ENCODE measurements around the gene CASP12.
"Not testable (repeated sequence)": the region's sequence is repeated elsewhere in the genome, so short reads cannot be mapped to it uniquely, and the experiment has no call there.

The CASP12 gene

DNA sequence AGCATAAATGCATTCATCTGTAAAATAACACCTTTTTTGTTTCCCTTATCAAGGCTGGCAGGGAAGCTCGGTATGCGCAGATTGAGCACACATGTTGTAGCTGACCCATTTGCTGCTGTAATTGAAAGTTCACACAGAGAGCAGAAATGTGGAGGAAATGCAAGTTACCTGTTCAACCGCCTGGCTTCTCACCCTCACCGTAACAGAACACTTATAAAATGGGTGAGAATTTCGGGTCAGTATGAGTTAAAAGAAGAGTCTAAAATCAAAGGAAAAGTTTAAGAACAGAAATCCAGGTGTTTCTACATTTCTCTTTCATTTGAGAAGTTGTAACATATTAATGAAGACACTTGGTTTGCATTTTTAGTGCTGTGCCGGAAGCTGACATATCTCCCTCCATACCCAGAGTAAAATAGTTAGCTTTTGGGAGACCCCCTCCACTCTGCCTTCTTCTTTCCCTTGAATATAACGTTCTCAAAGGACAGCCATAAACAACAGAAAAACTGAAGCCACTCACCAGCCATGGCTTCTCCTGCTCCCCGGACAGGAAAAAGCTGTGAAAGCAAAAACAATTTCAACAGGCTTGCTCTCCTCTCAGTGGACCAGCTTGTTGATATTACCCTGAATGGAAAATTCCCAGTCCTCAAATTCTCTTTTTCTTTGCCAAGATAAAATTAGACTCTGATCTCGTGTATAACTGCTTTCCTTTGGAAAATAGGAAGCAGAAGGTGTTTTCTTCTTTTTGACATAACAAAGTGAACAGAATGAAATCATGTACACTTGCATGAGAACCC, at the start of gene CASP12:
CASP12 (minus strand) TSS at position 570 of the 794 bp plus-strand sequence.
- in situ Hi-C loops (cut with HindIII; ENCODE audit: low sequenced_read_pairs) = no loop called here

DNA sequence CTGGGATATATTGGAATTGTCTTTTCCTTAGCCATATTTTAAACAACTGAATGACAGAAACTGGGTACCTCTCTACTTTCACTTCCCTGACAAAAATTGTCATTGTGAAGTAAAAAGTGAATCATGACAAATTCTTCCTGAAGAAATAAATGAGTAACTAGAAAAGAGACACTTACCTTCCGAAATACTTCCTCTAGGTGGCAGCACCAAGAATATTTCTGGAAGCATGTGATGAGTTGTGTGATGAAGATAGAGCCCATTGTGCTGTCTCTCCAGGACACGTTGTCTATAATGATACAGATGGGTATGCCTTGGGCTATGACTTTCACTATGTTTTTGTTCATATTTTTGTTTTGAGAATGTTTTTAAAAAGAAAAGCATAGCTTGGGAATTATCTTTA, 48.6 kb upstream of the CASP12 start:
- in situ Hi-C loops (cut with HindIII; ENCODE audit: low sequenced_read_pairs) = no loop called here

DNA sequence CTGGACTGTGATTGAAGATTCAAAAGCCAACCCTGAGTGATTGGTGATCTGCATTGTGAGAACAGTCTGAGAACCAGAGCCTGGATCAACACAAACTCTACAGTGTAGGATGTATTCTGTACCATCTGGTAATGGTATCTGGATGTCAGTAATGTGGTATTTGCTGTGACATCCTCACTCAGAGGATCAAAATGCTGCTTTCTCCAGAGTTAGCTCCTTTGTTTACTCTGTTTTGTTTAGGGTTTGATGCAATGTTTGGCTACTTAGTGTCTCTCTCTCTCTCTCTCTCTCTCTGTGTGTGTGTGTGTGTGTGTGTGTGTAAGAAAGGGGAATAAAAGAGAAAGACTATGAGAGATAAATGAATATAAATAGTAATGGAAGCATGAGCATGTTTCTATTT, 45.8 kb upstream of the CASP12 start:
- in situ Hi-C loops (cut with HindIII; ENCODE audit: low sequenced_read_pairs) = no loop called here

DNA sequence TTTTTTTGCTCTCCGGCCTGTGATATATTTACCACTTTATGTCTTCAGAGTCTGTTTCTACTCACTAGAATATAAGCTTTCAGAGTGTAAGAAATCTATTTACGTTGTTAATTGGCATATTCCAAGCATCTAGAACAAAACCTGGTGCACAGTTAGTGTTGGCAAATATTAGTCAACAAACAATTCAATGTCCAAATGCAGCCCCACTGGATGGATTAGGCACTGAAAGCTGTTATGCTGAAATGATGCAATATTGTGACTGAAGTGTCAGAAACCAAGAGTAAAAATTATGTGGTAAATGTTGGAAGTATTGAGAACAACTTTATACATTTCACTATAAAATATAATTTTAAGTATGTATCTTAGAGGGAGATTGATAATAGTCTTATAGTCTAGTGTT, 45.3 kb upstream of the CASP12 start:
- in situ Hi-C loops (cut with HindIII; ENCODE audit: low sequenced_read_pairs) = no loop called here

DNA sequence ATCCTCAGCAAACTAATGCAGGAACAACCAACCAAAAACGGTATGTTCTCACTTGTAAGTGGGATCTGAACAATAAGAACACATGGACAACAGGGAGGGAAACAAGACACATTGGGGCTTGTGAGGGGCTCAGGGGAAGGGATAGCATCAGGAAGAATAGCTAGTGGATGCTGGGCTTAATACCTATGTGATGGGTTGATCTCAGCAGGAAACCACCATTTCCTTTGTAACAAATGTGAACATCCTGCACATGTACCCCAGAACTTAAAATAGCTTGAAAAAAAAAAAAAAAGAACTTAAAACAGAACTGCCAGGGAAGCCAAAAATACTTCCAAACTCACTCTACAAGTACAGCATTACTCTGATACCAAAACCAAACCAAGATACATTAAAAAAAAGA, 36.3 kb upstream of the CASP12 start:
- in situ Hi-C loops (cut with HindIII; ENCODE audit: low sequenced_read_pairs) = no loop called here

DNA sequence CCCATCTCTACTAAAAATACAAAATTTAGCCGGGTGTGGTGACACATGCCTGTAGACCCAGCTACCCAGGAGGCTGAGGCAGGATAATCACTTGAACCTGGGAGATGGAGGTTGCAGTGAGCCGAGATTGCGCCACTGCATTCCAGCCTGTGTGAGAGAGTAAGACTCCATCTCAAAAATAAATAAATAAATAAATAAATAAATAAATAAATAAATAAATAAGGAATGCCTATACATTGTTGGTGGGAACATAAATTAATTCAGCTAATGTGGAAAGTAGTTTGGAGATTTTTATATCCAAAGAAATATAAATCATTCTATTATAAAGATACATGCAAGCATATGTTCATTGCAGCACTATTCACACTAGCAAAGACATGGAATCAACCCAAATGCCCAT, 35.8 kb upstream of the CASP12 start:
- in situ Hi-C loops (cut with HindIII; ENCODE audit: low sequenced_read_pairs) = not testable (repeated sequence)

DNA sequence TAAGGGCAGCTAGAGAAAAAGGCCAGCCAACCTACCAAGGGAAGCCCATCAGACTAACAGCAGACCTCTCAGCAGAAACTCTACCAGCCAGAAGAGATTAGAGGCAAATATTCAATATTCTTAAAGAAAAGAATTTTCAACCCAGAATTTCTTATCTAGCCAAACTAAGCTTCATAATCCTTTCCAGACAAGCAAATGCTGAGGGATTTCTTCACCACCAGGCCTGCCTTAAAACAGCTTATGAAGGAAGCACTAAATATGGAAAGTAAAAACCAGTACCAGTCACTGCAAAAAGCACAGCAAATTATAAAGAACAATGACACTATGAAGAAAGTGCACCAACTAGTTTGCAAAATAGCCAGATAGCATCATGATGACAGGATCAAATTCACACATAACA, 30.6 kb upstream of the CASP12 start:
- in situ Hi-C loops (cut with HindIII; ENCODE audit: low sequenced_read_pairs) = no loop called here

DNA sequence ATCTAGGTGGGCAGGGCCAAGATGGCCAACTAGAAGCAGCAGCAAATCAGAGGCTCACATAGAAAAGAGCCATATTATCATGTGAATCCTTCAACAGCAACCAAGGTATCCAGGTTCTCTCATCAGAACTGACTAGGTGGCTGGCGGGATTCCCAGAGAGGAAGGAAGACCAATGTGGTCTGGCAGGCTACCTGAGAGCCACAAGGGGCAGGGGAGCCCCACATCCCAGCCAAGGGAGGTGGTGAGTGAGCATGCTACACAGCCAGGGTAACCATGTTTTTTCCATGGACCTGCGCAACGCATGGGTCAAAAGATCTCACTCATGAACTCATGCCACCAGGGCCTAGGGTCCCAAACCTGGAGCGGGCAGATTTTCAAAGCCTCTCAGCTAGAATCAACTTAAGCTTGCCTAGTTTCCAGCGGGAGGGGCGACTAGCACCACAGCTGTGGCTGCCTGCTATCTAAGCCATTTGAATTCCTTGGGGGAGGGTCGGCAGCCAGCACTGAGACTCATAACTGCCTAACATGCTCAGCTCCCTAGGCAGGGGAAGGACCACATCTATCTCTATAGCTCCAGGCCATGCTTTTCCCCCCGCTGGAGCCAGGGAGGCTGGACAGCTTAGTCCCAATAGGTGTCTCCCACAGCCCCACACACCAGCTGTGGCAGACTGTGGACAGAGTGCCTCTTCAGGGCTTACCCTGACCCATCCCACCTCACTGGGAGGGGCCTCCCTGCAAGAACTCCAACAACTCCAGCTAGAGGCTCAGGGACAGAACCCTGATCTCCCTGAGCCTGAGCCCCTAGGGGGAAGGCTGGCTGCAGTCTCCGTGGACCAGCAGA, 28.7 kb upstream of the CASP12 start:
- in situ Hi-C loops (cut with HindIII; ENCODE audit: low sequenced_read_pairs) = no loop called here

DNA sequence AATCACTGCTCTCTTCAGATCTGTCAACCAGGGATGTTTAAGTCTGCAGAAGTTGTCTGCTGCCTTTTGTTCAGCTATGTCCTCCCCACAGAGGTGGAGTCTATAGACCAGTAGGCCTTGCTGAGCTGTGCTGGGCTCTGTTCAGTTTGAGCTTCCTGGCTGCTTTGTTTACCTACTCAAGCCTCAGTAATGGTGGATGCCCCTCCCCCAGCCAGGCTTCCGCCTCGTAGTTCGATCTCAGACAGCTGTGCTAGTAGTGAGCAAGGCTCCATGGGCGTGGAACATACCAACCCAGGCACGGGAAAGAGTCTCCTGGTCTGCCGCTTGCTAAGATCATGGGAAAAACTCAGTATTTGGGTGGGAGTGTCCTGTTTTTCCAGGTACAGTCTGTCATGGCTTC, 27.6 kb upstream of the CASP12 start:
- in situ Hi-C loops (cut with HindIII; ENCODE audit: low sequenced_read_pairs) = no loop called here

DNA sequence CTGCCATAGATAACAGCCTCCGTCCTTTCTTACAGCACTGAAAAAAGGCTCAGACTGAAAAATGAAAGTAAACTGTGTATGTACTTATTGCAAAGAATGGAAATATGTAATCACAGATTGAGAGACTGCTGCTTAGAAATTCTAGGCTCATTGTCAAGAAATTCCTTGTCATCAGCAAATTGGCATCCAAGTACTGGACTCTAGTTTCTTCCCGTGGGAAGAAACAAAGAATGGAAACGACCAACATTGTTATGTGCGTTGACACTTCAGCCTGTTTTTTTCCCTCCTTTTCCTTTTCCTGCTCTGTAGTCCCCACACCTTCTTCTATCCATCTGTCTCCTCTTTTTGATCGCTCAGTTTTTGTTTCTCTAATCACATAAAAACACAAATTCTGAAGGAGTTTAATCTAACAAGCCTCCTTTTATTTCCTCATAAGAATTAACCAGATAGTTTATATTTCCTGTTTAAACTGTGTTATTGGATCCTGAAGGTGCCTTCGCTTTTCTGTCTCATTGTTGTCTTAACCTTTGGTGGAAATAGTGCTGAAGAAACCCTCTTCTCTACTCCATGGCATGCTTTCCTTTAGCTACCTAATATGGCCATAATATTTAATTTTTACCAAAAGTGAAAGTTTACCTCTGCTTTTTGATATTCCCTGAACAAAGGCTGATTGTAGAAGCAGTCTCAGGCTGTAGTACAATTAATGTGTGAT, 20.0 kb upstream of the CASP12 start:
- in situ Hi-C loops (cut with HindIII; ENCODE audit: low sequenced_read_pairs) = no loop called here

DNA sequence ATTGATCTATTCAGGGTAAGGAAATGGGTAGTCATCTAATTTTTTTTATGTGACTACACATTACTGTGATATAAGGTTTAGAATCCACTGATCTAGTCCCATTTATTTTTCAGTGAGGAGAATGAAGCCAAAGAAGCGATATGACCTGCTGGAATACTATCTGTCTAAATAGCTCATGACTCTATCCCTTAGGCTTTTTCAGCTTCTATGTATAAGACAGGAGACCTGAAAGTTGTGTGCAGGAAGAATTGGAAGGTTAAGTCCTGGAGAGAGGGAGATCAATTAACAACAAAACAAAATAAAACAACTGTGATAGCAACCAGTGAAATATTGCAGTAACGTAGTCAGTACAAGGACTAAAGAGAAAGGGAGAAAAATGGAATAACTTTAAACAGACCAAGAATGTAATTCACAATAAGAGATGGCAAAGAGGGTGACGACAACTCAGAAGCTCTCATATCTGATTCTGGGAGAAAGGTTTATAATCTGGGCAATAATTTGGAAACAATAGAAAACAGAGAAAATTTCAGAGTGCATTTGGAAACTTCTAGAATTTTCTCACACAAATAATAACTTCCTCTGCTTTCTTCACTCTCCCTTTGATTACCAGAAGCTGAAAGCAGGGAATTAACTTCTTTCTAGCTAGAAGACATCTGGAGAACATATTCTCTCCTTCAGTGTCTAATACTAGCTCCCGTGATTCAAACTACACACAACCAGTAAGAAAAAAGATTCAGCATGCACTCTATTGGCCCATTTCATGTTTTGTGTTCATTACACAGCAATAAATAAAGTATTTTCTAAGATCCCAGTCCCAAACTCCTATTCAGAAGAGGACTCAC, 19.2 kb upstream of the CASP12 start:
- in situ Hi-C loops (cut with HindIII; ENCODE audit: low sequenced_read_pairs) = no loop called here

DNA sequence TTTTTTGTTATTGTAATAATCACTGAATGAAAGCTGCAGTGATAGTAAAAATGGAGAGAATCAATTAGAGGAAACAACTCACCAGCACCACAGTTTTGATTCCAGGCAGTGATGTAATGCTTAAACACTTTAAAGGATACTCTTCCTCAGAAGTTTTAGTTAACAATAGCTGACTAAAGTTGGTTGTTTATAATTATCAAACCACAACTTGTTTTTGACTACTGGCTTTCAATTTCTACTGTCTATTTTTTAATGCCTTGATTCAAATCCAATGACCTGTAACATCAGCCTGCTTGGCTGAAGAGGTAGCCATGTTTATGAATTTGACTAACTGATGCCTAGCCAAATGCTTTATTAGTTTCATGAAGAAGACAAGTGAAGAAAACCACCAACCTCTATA, 18.2 kb upstream of the CASP12 start:
- in situ Hi-C loops (cut with HindIII; ENCODE audit: low sequenced_read_pairs) = no loop called here

DNA sequence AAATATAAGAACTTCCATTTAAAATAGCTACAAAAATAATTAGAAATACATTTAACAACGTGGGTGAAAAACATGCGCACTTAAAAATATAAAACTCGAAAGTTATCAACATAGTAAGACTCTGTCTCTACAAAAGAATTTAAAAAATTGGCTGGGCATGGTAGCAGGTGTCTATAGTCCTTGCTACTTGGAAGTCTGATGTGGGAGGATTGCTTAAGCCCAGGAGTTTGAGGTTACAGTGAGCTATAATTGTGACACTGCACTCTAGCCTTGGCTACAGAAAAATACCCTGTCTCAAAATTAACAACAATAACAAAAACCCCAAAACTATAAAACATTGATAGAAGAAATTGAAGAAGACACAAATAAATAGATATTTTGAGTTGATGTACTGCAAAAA, 13.8 kb upstream of the CASP12 start:
- in situ Hi-C loops (cut with HindIII; ENCODE audit: low sequenced_read_pairs) = no loop called here

DNA sequence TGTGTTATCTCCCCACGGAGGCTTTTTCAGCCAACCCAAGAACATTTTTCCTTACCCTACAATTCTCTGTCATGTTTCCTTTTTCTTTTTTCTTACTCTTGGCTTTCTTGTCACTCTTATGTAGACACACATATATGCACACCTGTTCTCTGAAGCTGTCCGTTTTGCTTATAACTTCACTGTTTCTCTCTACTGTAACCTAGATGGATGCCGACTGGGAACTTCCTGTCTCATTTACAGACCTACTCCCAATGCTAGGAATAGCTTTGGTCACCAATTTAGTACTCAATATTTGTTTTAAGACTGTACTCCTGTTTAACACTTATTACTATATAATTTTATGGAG, 9.9 kb upstream of the CASP12 start:
- in situ Hi-C loops (cut with HindIII; ENCODE audit: low sequenced_read_pairs) = no loop called here

DNA sequence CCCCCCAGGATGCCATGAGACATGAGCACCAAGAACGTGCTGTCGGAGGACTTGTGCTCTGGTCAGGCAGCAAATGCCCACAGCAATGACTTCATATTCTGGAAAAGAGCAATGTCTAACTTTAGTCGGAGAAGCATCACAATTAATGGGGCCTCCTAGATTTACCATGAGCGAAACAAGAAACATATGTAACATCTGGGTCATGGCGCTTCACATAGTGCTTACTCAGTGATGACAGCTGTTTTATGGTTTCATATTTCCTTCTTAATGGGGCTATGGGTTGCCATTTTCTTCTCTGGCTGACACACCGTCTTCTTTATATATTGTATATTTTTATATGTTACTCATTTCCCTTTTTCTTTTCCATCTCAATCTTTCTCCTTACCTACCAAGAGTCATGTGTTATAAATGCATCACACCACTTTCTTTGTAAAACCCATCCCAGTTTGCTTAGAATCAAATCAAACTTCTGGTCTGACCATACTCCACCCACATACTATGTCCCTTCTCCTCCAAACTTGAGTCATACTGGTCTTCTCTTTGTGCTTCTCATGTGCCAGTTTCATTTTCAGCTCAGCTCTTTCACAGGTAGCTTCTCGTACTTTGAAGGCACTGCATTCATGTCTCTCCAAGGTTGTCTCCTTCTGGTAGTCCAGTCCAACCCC, 9.4 kb upstream of the CASP12 start:
- in situ Hi-C loops (cut with HindIII; ENCODE audit: low sequenced_read_pairs) = no loop called here

DNA sequence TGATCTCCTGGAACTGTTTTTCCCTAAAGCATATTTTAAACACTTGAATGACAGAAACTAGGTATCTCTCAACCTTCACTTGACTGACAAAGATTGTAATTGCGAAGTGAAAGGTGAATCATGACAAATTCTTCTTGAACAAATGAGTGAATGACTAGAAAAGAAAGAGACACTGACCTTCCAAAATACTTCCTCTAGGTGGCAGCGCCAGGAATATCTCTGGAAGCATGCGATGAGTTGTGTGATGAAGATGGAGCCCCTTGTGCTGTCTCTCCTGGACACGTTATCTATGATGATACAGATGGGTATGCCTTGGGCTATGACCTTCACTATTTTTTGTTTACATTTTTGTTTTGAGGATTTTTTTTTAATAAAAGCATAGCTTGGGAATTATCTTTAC, 7.0 kb upstream of the CASP12 start:
- in situ Hi-C loops (cut with HindIII; ENCODE audit: low sequenced_read_pairs) = no loop called here

DNA sequence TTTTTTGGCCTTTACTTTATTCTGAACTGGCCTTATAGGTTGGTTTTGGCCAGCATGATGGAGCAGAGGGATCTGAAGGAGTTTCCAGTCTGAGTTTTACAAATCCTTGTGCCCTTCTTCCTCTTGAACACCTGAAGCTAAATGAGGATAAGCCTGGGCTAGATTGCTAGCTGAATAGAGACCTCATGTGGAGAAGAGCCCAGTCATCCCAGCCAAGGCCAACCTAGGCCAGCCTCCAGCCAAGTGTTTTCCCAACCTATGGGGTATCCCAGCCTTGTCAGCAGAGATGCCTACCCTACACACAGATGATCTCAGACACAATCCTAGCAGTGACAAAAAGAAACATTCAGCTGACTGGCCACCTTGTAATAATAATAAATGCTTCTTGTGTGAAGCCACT, 966 bp upstream of the CASP12 start:
- in situ Hi-C loops (cut with HindIII; ENCODE audit: low sequenced_read_pairs) = no loop called here

DNA sequence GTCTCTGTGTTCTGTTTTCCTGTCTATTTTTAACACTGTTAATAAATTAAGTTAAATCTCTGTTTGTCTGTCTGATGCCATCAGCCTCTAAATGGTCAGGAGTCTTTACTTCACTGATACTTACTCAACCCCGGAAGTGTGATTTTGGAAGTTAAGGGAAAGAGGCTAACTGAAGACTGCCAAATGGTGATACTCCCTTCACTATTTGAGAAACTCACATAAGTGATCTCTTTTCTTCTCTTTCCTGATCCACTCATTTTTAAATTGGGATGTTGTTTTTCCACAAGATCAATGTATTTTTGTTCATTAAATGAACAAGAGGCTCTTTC, 389 bp upstream of the CASP12 start:
- in situ Hi-C loops (cut with HindIII; ENCODE audit: low sequenced_read_pairs) = no loop called here

DNA sequence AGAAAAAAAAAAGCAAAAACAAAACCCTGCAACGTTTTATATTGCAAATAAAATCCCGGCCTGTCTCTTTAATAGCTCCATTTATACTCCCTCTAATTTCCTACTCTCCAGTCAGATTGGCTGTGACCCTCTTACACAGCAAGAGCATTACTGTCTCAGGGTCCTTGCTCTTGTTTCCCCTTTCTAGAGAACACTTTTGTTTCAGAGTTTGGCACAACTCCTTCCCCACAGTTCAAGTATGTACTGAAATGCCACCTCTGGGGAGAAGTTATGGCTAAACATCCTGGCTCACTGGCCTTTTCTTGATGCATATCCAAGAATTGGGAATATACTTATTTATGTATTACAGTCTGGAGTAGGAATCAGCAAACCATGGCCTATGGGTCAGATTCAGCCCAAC, 2.6 kb downstream of the CASP12 start:
- in situ Hi-C loops (cut with HindIII; ENCODE audit: low sequenced_read_pairs) = no loop called here

DNA sequence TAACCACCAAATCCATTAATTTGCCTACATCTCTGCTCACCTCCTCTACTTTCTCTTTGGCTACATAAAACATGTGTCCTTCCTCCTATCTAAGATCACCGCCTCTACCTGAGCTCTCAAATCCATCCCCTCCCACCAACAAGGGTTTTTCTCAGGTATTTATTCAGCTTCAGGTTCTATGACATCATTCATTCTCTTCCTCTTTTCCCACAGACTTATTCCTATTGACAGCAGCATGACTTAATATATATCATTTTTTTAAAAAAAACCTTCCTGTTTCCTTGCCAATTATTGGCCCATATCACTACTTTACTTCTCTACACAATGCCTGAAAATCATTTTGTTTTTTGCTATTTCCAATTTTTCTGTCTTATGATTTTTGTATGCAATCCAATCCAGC, 4.4 kb downstream of the CASP12 start:
- in situ Hi-C loops (cut with HindIII; ENCODE audit: low sequenced_read_pairs) = no loop called here
